Brain pericyte (primary cell): ENCODE results near the gene SPPL2B.

ENCODE experiments used
- DNase-seq: peaks from one replicate; pipeline ENCODE4 v3.0.0-alpha.2; 2012; ENCODE audit warnings: low read depth, low spot score

Gene SPPL2B

GRCh38 chr19:2323707-2324106 is 4.8 kb upstream of the SPPL2B start:
- no peak for DNase-seq

DNA sequence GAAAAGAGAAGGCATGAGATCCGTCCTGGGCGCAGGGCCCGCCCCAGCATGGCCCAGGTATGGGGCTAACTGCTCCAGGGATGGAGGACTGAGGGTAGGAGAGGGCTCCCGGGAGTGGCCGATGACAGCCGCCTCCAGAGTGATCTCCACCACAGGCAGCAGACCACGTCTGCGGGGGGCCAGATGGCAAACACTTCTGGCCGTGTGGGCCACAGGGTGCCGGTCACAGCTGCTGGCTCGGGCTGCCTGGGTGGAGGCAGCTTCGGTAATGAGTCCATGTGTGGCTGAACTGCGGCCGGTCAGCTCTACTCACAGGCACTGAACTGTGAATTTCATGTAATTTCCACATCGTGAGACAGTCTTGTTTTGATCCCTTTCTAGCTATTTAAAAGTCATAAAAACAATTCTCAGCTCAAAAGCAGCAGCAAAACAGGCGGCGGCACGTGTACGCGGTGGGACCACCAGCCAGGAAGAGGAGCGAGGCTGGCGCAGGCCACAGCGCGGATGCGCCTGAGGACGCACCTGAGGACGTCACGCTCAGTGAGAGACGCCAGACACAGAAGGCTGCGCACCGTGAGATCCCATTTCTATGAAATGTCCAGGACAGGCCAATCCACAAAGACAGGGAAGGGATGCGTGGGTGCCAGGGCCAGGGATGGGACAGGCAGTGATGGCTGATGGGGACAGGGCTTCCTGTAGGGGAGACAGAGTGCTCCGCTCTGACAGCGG is 4.1 kb upstream of the SPPL2B start:
- DNase-seq = no peak

- DNase-seq = no peak
Observed at GRCh38 chr19:2325281-2326046, 3.0 kb upstream of the SPPL2B start.

- no peak for DNase-seq
Observed at GRCh38 chr19:2326699-2327360, 1.7 kb upstream of the SPPL2B start.

DNA sequence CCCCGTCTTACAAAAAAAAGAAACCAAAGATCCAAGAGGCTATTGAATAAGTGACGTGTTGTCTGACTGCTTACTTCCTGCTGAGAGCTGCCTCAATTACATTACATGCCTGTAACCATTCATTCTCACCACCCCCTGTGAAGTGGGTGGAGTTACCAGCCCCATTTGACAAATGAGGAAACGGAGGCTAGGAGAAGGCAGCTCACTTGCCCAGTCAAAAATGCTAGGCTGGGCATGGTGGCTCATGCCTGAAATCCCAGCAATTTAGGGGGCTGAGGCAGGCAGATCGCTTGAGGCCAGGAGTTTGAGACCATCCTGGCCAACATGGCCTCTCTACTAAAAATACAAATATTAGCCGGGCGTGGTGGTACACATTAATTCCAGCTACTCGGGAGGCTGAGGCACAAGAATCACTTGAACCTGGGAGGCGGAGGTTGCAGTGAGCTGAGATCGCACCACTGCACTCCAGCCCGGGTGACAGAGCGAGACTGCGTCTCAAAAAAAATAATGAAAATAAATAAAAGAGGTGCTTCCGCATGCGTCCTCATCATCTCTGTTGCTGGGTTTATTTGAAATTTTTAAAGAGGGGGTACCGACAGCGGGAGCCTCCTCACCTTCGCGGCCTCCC is 597 bp upstream of the SPPL2B start:
- DNase-seq = no peak

GRCh38 chr19:2329149-2329478 is 630 bp downstream of the SPPL2B start:
- DNase-seq = no peak

GRCh38 chr19:2329501-2329916 is 1.0 kb downstream of the SPPL2B start:
- DNase-seq = no peak

GRCh38 chr19:2330255-2330631 is 1.8 kb downstream of the SPPL2B start:
- DNase-seq = no peak

- no peak for DNase-seq
Observed at GRCh38 chr19:2330632-2331284, 2.3 kb downstream of the SPPL2B start.

DNA sequence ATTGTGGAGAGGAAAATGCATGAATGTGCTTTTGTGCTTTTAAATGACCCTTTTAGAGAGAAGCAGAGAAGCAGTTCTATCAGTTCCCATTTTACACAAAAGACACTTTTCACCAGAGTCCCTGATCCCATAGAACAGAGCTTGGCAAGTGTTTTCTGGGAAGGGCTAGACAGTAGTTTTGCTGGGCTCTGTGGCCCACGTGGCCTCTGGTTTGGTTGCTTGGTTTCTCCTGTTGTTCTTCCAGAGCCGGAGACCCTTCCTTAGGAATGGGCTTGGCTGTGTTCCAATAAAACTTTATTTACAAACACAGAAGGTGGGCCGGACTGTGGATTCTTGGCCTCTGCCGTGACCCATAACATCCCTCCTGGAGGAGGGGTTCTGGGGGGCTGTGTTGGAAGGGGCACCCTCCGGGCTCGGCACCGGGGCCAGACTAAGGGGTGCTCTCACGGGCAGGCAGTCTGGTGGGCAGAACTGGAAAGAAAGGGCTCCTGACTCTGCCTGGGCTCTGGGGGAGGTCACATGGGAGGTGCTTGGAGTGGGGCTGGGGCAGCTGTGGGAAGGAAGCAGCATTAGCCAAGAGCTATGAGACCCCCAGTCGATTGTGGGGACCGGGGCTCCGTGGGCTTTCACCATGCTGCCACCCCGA is 3.2 kb downstream of the SPPL2B start:
- no peak for DNase-seq

GRCh38 chr19:2332341-2333026 is 4.0 kb downstream of the SPPL2B start:
- DNase-seq = no peak

- no peak for DNase-seq
Observed at GRCh38 chr19:2333027-2333806, 4.7 kb downstream of the SPPL2B start.

DNA sequence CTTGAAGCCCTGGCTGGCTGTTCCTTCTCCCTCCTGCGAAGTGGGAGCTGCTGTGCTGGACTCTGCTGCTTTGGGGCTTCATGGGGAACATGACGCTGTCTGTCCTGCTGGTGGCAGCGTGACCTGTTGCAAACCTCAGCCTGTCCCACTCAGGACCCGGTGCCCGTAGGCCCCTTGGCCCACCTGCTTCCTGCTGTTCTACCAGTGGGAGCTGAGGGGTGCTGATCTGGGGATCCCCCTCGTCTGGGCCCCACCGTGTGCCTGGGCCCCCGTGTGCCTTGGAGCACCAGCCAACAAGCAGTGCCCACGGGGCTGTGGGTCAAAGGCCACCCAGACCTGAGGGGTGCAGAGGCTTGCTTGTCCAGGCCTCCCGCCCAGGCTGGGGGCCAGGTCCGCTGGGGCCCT is 5.3 kb downstream of the SPPL2B start:
- no peak for DNase-seq

DNA sequence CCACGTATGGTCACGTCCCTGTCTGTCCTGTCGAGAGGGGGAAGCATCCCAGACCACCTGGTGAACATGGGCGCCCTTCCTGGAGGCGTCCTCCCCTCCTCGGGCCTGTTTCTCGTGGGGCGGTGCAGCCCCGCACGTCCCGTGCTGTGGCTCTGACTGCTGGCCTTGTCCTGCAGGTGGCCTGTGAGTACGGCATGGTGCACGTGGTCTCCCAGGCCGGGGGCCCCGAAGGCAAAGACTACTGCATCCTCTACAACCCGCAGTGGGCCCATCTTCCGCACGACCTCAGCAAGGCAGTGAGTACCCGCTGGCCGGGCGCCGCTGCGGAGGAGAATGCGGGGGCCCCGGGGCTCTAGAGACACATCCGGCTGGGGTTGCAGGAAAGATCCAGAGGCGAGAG is 5.9 kb downstream of the SPPL2B start:
- no peak for DNase-seq

DNA sequence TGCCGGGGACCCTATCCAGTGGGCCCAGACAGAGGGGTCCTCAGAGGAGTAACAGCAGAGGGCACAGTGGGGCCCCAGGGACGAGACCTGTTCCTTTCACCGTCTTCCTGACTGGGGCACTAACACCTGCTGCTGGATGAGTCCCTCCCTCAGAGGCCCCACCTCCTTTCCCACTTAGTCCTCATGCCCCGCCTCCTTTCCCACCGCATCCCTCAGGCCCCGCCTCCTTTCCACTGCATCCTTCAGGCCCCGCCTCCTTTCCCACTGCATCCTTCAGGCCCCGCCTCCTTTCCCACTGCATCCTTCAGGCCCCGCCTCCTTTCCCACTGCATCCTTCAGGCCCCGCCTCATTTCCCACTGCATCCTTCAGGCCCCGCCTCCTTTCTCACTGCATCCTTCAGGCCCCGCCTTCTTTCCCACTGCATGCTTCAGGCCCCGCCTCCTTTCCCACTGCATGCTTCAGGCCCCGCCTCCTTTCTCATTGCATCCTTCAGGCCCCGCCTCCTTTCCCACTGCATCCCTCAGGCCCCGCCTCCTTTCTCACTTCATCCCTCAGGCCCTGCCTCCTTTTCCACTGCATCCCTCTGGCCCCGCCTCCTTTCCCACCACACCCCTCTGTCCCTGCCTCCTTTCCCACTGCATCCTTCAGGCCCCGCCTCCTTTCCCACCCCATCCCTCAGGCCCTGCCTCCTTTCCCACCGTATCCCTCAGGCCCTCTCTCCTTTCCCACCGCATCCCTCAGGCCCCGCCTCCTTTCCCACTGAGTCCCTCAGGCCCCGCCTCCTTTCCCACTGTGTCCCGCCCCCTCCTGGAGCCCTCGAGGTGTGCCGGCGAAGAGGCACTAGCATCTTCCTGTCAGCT is 6.7 kb downstream of the SPPL2B start:
- DNase-seq = no peak

- no peak for DNase-seq
Observed at GRCh38 chr19:2335848-2336247, 7.4 kb downstream of the SPPL2B start.

GRCh38 chr19:2336528-2337328 is 8.2 kb downstream of the SPPL2B start:
- no peak for DNase-seq

- no peak for DNase-seq
Observed at GRCh38 chr19:2337329-2337707, 8.8 kb downstream of the SPPL2B start.
